Measurements from ENCODE around the gene AVPR2. TPM values are rescaled to one million over a fixed set of nuclear protein-coding genes. Genes with fewer than 3 reads are reported as not detected.

Gene AVPR2
- total and polyA plus RNA-seq, 9 of the 15 experiments (the other 6 are each of a cell fraction or from before 2014, with no cell fraction given) = not detected

DNA sequence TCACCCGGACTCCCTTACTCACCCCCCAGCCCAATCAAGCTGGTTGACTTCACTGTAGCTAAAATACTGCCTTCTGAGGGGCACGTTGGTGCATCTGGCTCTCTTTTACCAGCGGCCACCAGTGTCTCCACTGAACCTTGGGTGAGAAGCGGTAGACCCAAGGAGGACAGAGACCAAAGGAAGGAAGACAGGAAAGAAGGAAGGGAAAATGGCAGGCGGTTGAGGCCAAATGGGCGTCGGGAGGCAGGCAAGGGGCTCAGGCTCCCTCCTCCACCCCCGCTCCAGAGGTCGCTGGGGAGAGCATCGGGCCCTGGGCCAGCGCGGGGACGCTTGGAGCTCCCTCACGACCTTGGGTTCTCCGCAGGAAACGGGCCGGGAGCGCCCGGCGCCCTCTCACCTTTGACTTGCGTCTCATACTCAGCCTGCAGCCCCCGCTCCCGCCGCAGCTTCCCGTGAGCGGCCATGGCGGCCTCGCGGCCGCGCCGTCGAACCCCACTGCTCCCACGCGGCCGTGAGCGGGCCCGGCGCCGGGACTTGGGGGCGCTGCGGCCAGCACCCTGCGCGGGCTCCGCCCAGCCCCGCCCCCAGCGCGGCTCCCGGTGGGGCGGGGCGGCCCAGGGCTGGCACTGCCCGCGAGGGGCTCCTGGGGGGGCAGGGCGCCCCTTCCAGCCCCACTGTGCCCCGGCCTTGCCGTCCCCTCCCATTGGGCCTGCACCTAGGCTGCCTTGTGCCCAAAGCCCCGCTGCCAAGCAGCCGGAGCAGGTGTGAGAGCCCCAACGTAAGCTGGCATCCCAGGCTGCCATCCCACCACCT is 21.5 kb downstream of the AVPR2 start, which contains the start of gene ARHGAP4 (continued):
- TF ChIP-seq USF1 (CRISPR knock-in tag; IDR thresholded peaks at IDR 0.05) (no peak), ZFPM2 (CRISPR knock-in tag; IDR thresholded peaks at IDR 0.05) (no peak), ZNF384 (IDR thresholded peaks at IDR 0.05; ENCODE audit: low read depth, low read length) (no peak), RBM15 (IDR thresholded peaks at IDR 0.05; ENCODE audit: insufficient read depth, low read length) (no peak), RBM14 (IDR thresholded peaks at IDR 0.05; ENCODE audit: borderline replicate concordance, insufficient read depth, low read depth, low read length) (peak; percentile 83; the same call in 1 of the 2 replicates), HDAC8 (tag; IDR thresholded peaks at IDR 0.05) (no peak), CSDE1 (IDR thresholded peaks at IDR 0.05) (peak in 1 of 2 experiments; percentile 72; a peak in 2 of 4 replicates), HBP1 (CRISPR knock-in tag; IDR thresholded peaks at IDR 0.05) (peak; percentile 92), KDM5B (IDR thresholded peaks at IDR 0.05; ENCODE audit: insufficient replicate concordance, low read depth, low read length) (peak; percentile 78), ZNF23 (CRISPR knock-in tag; IDR thresholded peaks at IDR 0.05) (no peak), HMG20B (CRISPR knock-in tag; IDR thresholded peaks at IDR 0.05) (no peak), SMARCC2 (IDR thresholded peaks at IDR 0.05; ENCODE audit: low read depth) (no peak), CXXC5 (CRISPR knock-in tag; IDR thresholded peaks at IDR 0.05) (peak; percentile 87), FIP1L1 (IDR thresholded peaks at IDR 0.05; ENCODE audit: low read depth, low read length, poor library complexity, severe bottlenecking) (peak; percentile 98), CBX8 (IDR thresholded peaks at IDR 0.05; ENCODE audit: borderline replicate concordance, extremely low read depth, low read depth, low read length, poor library complexity, severe bottlenecking) (no peak), CREB1 (IDR thresholded peaks at IDR 0.05) (peak; percentile 3; the same call in 1 of the 2 replicates), CREB1 (CRISPR knock-in tag; IDR thresholded peaks at IDR 0.05) (no peak), BDP1 (IDR thresholded peaks at IDR 0.05; ENCODE audit: insufficient read depth, insufficient read length) (no peak)
- TF ChIP-seq, protein P1, sequence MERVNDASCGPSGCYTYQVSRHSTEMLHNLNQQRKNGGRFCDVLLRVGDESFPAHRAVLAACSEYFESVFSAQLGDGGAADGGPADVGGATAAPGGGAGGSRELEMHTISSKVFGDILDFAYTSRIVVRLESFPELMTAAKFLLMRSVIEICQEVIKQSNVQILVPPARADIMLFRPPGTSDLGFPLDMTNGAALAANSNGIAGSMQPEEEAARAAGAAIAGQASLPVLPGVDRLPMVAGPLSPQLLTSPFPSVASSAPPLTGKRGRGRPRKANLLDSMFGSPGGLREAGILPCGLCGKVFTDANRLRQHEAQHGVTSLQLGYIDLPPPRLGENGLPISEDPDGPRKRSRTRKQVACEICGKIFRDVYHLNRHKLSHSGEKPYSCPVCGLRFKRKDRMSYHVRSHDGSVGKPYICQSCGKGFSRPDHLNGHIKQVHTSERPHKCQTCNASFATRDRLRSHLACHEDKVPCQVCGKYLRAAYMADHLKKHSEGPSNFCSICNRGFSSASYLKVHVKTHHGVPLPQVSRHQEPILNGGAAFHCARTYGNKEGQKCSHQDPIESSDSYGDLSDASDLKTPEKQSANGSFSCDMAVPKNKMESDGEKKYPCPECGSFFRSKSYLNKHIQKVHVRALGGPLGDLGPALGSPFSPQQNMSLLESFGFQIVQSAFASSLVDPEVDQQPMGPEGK (CRISPR knock-in tag; IDR thresholded peaks at IDR 0.05; ENCODE audit: borderline replicate concordance) = no peak
- TF ChIP-seq, protein P2, sequence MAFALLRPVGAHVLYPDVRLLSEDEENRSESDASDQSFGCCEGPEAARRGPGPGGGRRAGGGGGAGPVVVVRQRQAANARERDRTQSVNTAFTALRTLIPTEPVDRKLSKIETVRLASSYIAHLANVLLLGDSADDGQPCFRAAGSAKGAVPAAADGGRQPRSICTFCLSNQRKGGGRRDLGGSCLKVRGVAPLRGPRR (CRISPR knock-in tag; IDR thresholded peaks at IDR 0.05) = no peak

Data from K562 (cell line).